PC-9 (cell line): ENCODE results near the gene MYO15B.

Experiments
- EZH2 ChIP-seq: fragments of 200-600 bp; sonication (generic); IDR thresholded peaks from 2 replicates; pipeline ENCODE4 v1.8.0; 2017; ENCODE audit warnings: antibody characterized with exemption, low read depth
- TF ChIP-seq, protein P1 (sequence below): fragments of 200-600 bp; sonication (generic); conservative IDR thresholded peaks from 2 replicates; pipeline ENCODE4 v1.6.1; 2017; ENCODE audit warnings: mixed run types, antibody characterized with exemption, mild to moderate bottlenecking, moderate library complexity

DNA sequence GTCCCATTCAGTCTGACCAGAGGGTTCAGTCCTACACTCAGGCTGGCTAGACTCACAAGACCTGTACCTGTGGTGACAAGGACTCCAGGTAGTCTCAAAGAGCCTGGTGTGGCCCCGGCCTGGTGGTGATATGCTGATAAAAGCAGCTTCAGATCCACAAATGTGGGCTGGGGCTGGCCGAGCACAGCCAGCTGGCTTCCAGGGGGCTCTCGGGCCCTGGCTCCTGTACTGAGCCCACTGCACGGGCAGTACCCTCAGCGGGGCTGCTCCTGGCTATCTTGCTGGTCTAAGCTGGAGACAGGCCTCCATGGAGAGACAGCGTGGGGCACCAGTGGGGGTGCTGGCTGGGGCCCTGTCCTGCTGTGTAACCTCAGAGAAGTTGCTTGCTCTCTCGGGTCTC lies 50.0 kb downstream of the MYO15B start:
- TF ChIP-seq, protein P1, sequence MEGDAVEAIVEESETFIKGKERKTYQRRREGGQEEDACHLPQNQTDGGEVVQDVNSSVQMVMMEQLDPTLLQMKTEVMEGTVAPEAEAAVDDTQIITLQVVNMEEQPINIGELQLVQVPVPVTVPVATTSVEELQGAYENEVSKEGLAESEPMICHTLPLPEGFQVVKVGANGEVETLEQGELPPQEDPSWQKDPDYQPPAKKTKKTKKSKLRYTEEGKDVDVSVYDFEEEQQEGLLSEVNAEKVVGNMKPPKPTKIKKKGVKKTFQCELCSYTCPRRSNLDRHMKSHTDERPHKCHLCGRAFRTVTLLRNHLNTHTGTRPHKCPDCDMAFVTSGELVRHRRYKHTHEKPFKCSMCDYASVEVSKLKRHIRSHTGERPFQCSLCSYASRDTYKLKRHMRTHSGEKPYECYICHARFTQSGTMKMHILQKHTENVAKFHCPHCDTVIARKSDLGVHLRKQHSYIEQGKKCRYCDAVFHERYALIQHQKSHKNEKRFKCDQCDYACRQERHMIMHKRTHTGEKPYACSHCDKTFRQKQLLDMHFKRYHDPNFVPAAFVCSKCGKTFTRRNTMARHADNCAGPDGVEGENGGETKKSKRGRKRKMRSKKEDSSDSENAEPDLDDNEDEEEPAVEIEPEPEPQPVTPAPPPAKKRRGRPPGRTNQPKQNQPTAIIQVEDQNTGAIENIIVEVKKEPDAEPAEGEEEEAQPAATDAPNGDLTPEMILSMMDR, result no peak
- TF ChIP-seq EZH2, result no peak
